HL-60/S4 treated with retinoic acid at 250 ng/mL for 4 days and 3 days (cell line): ENCODE data around the gene NFIA.

Source experiments
- in situ Hi-C: fragments of 300-500 bp; cut with MboI; formaldehyde crosslinking; loops from 2 replicates; pipeline ENCODE4 v1.7.0; 2022; ENCODE audit warnings: low sequenced_read_pairs

The NFIA gene

DNA sequence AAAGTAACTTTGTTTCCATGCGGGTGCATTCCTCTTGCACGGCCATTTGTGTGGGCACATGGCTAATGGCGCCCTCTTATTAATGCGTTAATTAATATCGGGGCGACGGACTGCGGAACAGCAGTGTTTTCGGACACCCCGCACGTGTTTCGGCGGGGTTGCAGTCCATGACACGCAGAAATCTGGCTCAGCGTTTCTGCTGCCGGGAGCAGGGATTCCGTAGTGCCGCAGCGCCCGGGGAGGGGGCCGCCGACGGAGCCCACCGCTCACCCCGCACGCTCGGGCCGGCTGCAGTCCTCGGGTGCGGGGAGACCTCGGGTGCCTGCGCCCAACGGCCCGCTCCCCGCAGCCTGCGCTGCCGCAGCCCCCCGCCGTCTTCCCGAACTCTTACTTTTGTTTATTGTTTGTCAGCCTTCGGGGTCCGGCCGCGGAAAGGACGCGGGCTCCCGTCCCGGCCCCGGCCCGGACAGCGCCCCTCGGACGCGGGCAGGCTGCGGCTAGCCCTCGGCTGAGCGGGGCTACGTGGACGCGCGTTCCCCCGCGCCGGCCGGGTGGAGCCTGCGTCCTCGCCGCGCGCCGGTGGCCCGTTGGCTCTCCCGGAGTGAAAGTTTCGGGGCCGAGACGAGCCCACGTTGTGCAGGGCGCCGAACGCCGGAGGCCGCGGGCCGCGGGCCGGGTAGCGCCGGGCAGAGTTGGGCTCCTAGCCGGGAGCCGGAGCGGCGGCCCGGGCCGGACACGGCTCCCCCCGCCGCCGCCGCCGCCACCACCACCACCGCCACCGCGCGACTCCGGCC, 849 bp downstream of the NFIA start:
- in situ Hi-C loops, result no loop called here

GRCh38 chr1:61083807-61084440, 1.6 kb downstream of the NFIA start:
- in situ Hi-C loops, result no loop called here

DNA sequence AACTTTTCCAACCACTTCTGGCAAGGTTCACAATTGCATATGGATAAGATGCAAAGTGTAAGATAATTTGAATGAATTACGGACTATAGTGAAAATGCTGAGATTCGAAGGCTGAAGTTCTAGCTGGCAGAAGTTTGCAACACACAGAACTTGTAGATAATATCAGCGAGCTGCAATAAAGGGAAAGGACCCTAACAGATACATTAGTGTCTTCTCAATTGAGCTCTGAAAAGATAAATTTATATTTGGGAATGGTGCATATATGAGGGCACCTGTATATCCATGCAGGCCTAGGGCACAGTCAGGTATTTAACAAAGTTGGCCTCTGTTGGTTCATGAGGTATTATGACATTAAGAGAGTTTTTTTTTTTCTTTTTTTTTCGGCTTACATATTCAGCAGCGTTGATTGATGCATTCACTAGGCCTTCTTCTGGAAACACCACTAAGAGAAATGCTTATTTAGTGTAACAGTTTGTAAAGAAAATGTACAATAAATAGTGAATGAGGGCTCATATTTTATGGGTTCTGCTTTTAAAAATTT, 2.2 kb downstream of the NFIA start:
- in situ Hi-C loops, result no loop called here

DNA sequence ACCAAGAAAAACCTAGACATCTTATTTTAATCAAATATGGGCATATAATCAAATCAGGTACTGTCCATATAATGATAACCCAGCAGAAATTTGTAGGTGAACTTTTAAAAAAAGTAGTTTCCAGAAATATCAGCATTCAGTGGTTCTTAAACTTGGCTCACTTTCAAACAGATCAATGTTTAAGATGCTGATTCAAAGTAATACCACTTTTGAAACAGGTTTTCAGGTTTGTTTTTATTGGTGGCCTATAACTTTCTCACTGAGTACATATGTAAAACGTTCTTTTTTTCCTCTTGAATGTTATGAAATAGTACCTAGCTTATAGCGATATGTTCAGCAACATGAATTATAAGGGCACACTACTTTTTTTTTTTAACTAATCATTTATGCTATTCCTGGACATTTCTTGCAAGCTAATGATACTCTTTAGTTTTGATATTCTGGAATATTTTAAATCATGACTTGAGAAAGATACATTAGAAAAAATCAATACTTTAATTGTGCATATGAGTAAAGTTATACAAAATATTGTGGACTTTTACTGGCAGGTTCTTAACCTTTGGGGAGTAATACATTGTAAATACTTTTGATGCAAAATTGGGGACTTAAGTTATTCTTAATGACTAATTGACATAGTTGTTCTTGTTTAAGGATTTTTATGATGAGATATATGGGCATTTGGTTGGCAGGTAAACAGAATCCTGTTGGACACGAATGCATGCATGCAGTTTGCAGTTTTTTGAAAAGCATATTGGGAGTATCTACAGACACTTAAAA, 3.0 kb downstream of the NFIA start:
- in situ Hi-C loops, result no loop called here

DNA sequence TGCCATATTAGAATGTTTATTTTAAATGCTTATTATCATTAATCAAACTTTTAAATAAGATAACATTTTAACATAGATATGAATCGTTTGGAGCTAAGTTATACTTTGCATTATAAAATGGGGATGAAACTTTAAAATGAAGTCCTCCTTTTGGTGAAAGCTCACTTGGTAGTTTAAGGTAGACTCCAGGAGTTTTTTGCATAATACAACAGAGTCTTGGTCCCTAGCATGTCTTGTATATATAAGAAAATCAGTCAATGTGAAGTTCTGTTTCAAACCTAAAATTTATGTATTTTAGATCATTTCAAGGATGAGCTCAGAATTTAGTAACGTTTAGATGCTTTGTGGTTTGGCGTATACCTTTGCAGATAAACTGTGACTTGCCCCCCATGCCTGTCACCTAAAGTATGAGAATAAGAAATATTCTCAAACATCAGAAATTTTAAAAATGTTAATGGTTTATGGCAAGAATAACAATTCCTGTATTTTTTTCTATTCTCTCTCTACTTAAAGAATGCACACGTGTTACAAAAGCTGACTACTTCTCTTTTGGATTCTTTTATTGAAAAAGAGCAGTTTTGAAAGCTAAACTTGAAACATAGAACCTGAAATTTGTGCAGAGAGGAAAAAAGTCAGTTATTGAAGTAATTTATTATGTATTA, 3.8 kb downstream of the NFIA start:
- in situ Hi-C loops, result no loop called here

- in situ Hi-C loops, result no loop called here
Observed at GRCh38 chr1:61087571-61087970, 5.2 kb downstream of the NFIA start.

DNA sequence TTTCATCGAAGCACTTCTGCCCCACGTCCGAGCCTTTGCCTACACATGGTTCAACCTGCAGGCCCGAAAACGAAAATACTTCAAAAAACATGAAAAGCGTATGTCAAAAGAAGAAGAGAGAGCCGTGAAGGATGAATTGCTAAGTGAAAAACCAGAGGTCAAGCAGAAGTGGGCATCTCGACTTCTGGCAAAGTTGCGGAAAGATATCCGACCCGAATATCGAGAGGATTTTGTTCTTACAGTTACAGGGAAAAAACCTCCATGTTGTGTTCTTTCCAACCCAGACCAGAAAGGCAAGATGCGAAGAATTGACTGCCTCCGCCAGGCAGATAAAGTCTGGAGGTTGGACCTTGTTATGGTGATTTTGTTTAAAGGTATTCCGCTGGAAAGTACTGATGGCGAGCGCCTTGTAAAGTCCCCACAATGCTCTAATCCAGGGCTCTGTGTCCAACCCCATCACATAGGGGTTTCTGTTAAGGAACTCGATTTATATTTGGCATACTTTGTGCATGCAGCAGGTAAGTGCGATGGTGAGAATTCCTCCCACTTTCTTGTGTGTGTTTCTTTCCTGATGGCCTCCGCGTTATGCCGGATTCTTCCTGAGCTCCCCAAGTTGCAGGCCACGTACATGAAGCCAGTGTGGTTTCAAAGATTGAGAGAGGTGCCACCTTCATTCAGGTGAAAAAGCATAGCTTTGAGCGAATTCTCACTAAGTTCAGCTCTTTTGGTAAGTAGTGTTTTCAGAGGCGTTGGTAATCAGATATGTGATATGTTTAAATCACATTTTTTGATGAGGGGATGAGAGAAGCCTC, 6.0 kb downstream of the NFIA start:
- in situ Hi-C loops, result no loop called here

- in situ Hi-C loops, result no loop called here
Observed at GRCh38 chr1:61089338-61089737, 7.0 kb downstream of the NFIA start.

DNA sequence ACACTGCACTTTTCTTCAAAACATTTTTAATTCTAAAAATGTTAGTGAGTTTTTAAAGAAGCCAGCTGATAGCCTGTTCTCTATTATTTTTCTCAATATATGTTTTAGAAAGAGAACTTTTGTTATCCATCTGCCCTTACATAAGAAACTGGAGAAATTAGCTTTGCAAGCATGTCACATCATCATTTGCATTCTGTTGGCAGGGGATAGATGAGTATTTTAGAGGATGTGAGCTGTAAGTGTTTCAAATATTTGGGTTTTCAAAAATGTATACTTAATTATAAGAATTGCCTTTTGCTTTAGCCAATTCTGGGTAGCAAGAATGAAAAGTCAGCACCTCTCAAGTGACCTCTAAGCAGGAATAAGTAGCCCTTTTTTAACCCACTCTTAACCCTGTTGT, 7.4 kb downstream of the NFIA start:
- in situ Hi-C loops, result no loop called here

- in situ Hi-C loops, result no loop called here
Observed at GRCh38 chr1:61090546-61091202, 8.3 kb downstream of the NFIA start.

GRCh38 chr1:61091455-61091854, 9.1 kb downstream of the NFIA start:
- in situ Hi-C loops, result no loop called here

GRCh38 chr1:61092642-61093041, 10.3 kb downstream of the NFIA start:
- in situ Hi-C loops, result no loop called here

- in situ Hi-C loops, result no loop called here
Observed at GRCh38 chr1:61093525-61094137, 11.3 kb downstream of the NFIA start.

DNA sequence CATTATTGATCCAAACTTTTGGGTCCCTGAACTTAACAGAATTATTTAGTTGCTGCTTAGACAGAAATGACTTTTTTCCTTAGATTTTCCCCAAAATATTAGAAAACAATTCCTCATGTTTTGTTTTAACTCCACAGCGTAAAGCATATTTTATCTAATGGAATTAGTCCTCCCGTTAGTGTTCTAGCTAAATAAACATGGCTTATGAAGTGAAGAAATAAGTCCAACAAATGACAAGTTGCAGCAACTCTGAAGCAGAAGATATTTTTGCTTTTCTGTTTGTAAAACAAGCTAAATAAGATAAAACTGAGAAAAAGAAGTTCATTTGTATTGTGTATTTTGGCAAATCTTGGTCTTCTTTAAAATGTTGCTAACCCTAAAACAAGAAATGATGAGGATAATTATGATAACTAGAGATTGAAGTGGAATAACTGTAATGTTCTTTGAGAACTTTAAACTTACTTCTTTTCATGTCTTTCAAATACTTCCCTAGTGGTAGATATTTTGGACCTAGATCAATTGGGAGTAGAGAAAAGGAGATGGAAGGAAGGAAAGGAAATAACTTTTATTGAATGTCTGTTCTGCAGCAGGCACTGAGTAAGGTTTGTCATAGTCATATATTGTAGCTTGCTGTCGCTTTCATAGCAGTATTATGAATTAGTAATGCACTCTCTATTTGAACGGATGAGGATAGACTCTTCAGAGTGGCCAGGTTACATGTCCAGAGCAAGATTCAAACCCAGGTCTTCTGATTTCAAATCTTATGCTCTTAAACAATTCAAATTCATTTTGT, 12.5 kb downstream of the NFIA start:
- in situ Hi-C loops, result no loop called here

DNA sequence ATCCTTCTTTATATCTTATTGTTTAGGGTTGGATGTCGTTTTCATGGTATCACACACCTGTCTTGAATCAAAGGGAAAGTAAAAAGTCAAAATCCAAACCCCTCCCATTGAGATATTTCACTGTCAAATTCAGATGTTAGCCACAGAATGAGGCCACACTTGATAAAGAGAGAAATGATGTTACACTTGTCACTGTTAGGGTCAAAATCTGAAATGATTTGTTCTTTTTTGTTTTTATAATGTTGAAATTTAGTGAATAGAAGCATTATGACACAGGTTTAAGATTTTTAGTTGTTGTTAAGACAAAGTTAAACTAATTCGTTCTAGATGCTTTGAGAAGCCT, 13.1 kb downstream of the NFIA start:
- in situ Hi-C loops, result no loop called here

GRCh38 chr1:61097317-61097716, 15.0 kb downstream of the NFIA start:
- in situ Hi-C loops, result no loop called here

GRCh38 chr1:61097722-61098121, 15.4 kb downstream of the NFIA start:
- in situ Hi-C loops, result no loop called here

DNA sequence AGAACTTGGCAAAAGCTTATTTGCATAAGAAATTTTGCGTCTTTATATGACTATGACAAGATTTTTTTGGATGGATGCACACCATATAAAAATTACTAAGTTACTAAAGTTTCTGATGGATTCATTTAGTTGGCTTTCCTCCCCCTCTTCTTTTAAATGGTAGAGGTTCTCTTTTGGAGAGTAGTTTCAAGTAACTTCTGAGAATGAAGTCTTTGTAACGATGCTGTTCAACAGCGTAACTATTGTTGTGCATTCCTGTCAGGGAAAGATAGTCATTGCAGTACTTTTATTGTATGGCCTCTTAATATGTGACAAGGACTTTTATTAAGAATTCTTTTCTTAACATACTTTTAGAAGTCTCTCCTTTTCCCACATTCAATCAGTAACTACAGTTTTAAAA, 16.0 kb downstream of the NFIA start:
- in situ Hi-C loops, result no loop called here
